IPS DF 4.7 (cell line): ENCODE results near the gene ADAM11.
"Not testable (repeated sequence)": the region's sequence is repeated elsewhere in the genome, so short reads cannot be mapped to it uniquely, and the experiment has no call there.

Experiments
- DNase-seq: peaks from one replicate; pipeline ENCODE4 v3.0.0-alpha.2; 2013; ENCODE audit warnings: low spot score; ENCODE audit errors: extremely low read depth

The ADAM11 gene, protein sequence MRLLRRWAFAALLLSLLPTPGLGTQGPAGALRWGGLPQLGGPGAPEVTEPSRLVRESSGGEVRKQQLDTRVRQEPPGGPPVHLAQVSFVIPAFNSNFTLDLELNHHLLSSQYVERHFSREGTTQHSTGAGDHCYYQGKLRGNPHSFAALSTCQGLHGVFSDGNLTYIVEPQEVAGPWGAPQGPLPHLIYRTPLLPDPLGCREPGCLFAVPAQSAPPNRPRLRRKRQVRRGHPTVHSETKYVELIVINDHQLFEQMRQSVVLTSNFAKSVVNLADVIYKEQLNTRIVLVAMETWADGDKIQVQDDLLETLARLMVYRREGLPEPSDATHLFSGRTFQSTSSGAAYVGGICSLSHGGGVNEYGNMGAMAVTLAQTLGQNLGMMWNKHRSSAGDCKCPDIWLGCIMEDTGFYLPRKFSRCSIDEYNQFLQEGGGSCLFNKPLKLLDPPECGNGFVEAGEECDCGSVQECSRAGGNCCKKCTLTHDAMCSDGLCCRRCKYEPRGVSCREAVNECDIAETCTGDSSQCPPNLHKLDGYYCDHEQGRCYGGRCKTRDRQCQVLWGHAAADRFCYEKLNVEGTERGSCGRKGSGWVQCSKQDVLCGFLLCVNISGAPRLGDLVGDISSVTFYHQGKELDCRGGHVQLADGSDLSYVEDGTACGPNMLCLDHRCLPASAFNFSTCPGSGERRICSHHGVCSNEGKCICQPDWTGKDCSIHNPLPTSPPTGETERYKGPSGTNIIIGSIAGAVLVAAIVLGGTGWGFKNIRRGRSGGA

DNA sequence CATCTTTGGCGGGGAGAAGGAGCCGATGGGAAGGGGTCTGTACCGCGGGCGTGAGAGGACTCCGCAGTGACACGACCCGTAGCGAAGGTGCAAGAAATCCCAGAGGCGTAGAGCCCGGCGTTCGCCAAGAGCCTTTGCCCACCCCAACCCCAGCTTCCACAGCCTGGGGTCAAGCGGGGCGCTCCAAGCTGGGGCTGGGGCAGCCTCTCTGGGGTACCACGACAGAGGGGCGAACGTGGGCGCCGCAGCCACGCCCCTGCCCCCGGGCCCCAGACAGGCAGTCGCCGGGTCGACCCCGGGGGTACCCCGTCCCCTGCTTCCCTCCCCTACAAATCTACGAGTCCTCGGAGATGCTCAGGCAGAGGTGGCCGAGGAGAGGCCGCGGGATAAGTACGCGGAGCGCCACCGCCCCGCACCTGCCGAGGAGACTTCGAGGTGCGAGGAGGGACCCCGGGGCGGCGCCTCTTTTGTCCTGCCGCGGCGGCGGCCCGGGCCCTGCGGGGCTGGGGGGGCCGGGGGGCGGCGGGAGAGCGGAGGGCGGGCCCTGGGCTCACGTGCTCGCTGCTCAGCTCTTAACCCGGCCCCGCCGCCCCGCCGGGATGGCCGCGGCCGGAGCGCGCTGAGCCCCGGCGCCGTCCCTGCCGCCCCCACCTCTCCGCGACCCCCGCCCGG is at the start of gene ADAM11:
Gene ADAM11, plus strand, starts transcription at position 575 of the 672 bp plus-strand sequence. CDS start 212 bp downstream, outside the sequence.
- DNase-seq = no peak

- no peak for DNase-seq
These were observed 39.3 kb upstream of the ADAM11 start for GRCh38 chr17:44719444-44719843.

DNA sequence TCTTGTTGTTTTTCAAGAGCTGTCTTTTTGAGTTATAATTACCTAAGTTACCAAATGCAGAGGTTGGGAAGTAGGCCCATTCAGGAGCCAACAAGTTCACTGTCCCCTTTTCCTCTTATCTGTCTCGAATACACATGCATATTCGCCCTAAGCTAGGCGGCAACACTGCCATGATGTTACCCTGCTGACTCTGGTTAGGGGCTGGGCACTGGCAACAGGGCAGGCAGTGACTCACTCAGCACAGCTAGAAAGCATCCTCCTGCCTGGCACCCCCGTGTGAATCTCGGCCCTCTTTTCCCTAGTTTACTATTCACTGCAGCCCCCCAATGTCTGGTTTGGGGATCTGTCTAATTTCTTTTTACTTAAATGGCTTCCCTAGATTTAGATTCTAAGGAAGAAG is 36.5 kb upstream of the ADAM11 start:
- DNase-seq = no peak

DNA sequence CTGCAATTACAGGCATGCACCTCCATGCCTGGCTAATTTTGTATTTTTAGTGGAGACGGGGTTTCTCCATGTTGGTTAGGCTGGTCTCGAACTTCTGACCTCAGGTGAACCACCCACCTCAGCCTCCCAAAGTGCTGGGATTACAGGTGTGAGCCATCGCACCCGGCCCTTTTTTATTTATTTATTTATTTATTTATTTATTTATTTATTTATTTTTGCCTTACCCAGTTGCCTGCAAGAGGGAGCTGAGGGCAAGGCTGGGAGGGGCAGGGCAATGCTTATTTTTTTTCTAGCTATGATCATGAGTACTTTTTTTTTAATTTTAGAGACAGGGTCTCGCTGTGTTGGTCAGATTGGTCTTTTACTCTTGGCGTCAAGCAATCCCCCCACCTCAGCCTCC is 32.7 kb upstream of the ADAM11 start:
- not testable (repeated sequence) for DNase-seq

GRCh38 chr17:44733753-44734152 is 25.0 kb upstream of the ADAM11 start:
- DNase-seq = peak; percentile 16

GRCh38 chr17:44734272-44734671 is 24.5 kb upstream of the ADAM11 start:
- DNase-seq = no peak

DNA sequence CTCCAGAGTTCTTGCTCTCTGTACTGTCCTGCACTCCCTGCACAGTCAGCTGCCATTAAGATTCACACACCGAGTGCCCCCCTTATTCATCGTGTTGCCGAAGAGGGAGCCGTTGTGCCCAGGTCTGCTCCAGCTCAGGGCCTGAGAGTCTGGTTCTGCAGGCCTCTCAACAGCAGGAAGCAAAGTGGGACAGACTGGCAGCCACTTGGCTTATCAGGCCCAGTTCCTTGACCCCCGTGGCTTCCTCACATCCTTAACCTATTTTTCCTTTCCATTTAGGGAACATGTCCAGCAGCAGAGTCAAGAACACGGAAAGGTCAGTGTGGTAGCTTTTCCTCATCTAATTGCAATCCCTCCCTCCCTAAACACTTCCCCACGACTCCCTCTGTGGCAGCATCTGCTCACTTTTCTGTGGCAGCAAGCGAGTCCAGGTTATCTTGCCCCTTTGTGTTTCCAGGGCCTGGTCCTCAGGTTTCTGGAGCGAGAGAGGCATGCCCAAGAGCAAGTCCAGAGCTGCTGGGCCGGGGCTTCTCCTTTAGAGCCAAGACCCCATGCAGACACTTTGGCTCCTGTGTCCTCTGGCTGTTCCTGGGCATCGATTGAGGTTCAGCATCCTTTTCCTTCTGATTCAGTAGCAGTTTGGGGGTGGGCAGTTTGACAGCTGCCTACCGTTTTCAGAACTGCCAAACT is 22.1 kb upstream of the ADAM11 start:
- DNase-seq = no peak

DNA sequence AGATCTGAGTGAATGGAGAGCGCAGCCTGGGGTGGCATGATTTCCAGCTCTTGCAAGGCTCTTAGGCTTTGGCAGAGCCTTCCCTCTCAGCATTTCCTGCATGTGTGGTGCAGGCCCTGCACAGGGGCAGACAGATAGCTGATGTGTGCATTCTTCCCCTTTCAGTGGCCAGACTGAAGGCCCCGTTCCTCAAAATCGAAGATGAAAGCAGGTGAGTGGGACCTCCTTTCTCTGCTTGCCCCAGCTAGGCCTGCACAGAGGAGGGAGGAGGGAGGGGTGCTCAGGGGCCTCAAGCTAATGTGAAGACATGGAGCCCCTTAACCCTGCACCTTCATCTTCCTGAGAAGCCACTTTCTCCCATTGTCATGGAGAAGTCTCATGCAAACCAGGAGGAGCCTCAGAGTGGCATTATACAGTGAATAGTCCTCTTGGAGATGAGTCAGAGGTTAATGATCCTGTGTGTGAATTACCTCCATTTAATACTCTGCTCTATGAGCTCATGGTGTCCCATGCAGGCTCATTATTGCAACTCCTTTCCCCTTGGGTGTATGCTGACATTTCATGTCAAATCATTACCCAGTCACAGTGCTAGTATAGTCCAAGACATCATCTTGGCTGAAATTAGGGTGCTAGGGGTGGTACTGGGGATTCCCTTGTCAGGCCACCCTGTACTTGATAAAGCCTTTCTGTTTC is 20.4 kb upstream of the ADAM11 start:
- DNase-seq = no peak

DNA sequence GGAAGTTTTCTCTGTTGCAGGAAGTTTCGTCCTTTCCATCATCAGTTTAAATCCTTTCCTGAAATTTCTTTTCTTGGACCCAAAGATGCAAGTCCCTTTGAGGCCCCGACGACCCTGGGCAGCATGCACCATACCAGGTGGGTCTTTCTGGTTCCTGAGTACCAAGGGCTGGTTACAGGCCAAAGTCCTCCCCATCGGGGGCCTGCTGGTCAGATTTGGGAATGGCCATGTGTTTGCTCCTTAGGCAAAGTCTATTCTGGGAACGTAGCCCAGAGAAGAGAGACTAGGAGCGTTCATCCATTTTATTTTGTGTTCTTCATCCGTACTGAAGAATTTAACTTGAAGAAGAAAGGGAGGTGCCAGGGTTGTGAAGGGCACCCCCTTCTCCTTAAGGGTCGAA is 17.5 kb upstream of the ADAM11 start:
- DNase-seq = no peak

DNA sequence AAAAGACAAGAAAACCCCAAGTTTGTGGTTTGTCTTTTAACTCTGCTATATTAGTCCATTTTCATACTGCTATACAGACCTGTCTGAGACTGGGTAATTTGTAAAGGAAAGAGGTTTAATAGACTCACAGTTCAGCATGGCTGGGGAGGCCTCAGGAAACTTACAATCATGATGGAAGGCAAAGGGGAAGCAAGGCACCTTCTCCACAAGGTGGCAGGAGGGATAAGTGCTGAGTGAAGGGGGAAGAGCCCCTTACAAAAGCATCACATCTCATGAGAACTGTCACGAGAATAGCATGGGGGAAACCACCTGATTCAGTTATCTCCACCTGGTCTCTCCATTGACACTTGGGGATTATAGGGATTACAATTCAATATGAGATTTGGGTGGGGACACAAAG is 13.5 kb upstream of the ADAM11 start:
- DNase-seq = no peak

DNA sequence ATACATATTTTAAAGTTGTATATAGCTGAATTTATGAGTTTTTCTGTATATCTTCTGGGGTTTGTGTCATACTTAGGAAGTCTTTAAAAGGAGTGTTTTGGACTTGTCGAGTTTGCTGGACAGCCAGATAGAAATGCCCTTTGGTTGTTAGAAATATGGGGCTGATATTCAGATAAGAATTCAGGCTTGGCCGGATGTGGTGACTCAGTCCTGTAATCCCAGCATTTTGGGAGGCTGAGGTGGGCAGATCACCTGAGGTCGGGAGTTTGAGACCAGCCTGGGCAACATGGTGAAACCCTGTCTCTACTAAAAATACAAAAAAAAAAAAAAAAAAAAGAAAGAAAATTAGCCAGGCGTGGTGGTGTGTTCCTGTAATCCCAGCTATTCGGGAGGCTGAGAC is 13.1 kb upstream of the ADAM11 start:
- DNase-seq = not testable (repeated sequence)

DNA sequence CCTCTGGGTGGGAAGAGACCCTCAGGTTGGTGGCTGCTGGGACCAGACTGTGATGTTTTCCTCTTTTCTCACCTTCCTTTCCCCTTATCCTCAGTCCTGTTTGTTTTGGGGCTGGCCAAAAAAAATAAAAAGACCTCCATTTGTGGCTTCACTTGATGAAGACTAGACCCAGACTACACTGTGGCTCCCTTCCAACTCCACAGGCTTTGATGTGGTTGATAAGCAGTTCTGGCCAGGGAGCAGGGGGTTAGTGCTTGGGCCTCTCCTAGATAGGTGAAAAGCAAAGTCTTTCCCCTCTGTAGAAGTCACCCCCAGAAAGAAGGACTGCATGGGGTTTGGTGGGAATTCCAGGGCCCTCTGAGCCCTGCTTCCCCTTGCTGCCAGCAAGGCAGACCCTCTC is 11.2 kb upstream of the ADAM11 start:
- DNase-seq = no peak

GRCh38 chr17:44749076-44749979 is 9.5 kb upstream of the ADAM11 start:
- DNase-seq = no peak

DNA sequence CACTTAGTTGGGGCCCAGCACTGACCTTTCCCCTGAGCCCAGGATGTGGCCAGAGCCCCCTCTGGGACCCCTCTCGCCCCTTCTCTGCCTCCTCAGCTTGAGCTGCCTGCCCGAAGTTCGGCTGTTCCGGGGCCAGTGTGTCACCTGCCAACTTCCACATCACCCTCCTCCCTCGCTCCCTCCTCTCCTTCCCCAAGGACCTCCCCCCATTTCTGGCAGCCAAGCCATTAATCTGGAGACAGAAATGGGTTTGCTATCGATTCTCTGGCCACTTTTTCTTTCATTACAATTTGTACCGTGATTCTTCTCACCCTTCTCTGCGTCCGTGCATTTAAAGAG is 8.8 kb upstream of the ADAM11 start:
- no peak for DNase-seq

GRCh38 chr17:44751331-44751730 is 7.5 kb upstream of the ADAM11 start:
- no peak for DNase-seq

GRCh38 chr17:44751806-44752205 is 7.0 kb upstream of the ADAM11 start:
- no peak for DNase-seq

DNA sequence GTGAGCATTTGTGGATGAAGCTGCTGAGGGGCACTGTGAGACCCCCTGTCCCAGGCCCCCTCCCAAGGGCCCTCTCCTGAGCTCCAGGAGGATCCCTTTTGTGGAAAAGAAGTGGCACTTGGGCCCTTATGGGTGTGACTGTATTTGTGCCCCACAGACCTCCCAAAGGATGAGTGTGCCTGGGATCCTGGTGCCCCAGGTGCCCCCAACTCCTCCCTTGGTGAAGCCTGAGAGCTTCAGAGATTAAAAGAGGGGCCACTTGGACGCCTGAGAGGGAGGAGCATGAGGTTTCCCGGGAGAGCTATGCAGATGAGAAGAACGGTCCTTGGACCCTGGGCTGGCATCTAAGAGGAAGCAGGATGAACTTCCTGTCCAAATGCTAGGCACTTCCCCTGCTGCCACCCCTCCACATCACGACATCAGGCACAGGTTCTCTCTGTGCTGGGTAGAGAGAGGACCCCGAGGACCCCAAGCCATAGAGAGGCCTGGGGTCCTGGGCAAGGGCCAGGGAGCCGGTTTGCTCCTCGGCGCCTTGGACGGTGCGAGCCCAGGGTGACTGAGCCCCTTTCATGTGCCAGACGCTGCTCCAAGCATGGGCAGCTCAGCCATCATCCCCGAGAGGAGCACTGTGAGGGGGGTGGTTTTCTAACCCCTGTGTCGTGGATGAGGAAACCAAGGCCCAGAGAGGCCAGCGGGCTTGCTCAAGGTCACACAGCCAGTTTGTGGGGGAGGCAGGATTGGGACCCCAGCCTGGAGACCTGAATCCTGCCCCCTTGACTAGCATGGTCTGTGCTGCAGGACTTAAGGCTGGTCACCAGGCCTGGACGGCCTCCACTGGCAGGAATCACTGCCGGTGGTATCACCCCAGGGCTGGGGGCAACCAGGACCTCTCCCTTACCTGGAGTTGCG is 5.6 kb upstream of the ADAM11 start:
- no peak for DNase-seq

GRCh38 chr17:44754276-44754675 is 4.5 kb upstream of the ADAM11 start:
- no peak for DNase-seq

DNA sequence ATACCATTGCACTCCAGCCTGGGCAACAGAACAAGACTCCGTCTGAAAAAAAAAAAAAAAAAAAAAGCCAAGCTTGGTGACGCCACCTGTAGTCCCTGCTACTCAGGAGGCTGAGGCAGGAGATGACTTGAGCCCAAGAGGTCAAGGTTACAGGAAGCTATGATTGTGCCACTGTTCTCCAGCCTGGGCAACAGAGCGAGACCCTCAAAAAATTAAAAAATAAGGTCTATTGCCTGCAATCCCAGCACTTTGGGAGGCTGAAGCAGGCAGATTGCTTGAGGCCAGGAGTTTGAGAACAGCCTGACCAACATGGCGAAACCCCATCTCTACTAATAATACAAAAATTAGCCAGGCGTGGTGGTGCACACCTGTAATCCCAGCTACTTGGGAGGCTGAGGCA is 3.6 kb upstream of the ADAM11 start:
- DNase-seq = not testable (repeated sequence)
